ENCODE results near the gene CD164.

The CD164 gene

GRCh38 chr6:109363753-109364152 lies 18.5 kb downstream of the CD164 start:
- no peak for DNase-seq
- Mint-ChIP-seq H3K4me1 (ENCODE audit: low read depth) (peaks cover 37% of the 10 kb centered on the region), H3K4me3 (no peak overlapping the region), H3K27me3 (no peaks in the 10 kb centered on the region), H3K27ac (peak overlapping the region; percentile 10), H3K36me3 (ENCODE audit: low read depth) (peaks cover 95% of the 10 kb centered on the region), H3K9me3 (no peaks in the 10 kb centered on the region)

DNA sequence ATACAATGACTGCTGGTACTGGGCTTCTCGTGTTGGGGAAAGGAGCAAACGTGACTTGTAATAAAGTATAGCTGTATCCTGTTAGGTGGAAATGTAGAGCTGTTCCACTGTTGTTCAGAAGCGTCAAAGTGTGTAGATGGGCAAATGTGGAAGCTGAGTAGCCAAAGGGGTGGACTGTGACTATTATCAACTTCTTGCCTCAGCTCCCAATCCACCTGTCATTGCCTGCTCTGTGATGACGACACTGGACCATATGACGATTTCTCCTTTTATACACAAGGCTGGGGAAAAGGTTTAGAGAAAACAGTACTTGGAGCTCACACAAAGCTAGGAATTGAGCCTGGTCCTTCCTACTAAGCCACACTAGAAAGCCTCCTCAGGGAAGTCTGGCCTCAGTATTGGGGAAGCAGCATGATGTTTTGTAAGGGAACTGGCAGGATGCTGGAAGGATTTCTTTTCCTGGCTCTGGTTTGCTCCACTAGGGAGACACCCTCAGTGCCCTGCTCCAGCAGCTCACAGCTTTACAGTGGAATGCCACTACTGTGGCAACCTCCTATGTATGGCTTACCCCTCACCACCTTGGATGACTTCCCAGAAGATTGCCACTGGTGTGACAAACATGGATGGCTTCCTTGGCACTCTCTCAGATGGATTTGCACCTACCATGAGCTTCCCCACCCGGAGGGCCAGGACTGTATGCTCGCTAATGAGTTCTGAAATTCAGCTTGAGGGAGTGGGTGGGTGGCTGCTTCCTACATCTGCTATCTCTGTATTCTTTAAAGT lies 20.0 kb downstream of the CD164 start:
- H3K27me3 Mint-ChIP-seq, result no peaks in the 10 kb centered on the region
- peaks cover 96% of the 10 kb centered on the region for H3K36me3 Mint-ChIP-seq (ENCODE audit: low read depth)
- H3K4me3 Mint-ChIP-seq, result no peak overlapping the region
- peak overlapping the region; percentile 5 for H3K27ac Mint-ChIP-seq
- H3K4me1 Mint-ChIP-seq (ENCODE audit: low read depth), result peaks cover 35% of the 10 kb centered on the region
- no peaks in the 10 kb centered on the region for H3K9me3 Mint-ChIP-seq
- DNase-seq, result no peak

GRCh38 chr6:109360791-109361190 lies 21.5 kb downstream of the CD164 start:
- no peak overlapping the region for H3K4me3 Mint-ChIP-seq
- DNase-seq, result no peak
- no peaks in the 10 kb centered on the region for H3K9me3 Mint-ChIP-seq
- no peaks in the 10 kb centered on the region for H3K27me3 Mint-ChIP-seq
- H3K36me3 Mint-ChIP-seq (ENCODE audit: low read depth), result peaks cover 96% of the 10 kb centered on the region
- H3K27ac Mint-ChIP-seq, result peak overlapping the region; percentile 24
- peaks cover 30% of the 10 kb centered on the region for H3K4me1 Mint-ChIP-seq (ENCODE audit: low read depth)

DNA sequence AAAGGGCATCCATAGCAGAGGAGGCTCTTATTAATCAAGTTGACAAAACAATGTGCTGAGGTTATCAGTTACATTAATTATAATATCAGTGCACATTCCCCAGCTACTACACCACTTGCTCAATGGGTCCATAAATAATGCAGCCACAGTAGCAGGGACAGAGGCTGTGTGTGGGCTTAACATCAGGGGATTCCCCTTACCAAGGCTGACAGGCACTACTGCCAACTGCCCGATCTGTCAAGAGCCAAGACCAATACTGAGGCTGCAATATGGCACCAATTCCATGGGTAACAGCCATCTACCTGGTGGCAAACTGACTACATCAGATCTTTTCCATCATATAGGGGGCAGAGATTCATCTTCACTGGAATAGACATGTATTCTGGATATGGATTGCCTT lies 22.0 kb downstream of the CD164 start:
- H3K27me3 Mint-ChIP-seq, result no peaks in the 10 kb centered on the region
- DNase-seq, result no peak
- H3K4me3 Mint-ChIP-seq, result no peak overlapping the region
- no peaks in the 10 kb centered on the region for H3K9me3 Mint-ChIP-seq
- peaks cover 96% of the 10 kb centered on the region for H3K36me3 Mint-ChIP-seq (ENCODE audit: low read depth)
- peaks cover 30% of the 10 kb centered on the region for H3K4me1 Mint-ChIP-seq (ENCODE audit: low read depth)
- peak overlapping the region; percentile 41 for H3K27ac Mint-ChIP-seq

DNA sequence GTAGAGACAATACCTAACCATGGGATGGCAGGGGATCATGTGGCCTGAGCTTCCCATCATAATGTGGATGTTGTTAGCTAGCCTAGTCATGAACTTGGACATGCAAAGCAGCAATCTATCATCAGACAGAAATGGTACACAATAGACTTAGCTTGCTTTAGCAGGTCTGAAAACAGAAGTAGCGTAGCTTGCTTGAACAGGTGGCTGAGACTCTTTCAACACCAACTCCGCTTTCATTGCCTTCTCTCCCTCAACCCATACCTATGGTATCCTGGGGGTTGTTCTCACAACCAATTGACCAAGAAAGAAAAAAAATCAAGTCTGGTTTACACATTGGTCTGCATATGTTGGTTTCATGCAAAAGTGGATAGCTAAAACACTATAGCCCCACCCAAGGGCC lies 23.0 kb downstream of the CD164 start:
- Mint-ChIP-seq H3K27ac (no peak overlapping the region), H3K36me3 (ENCODE audit: low read depth) (peaks cover 96% of the 10 kb centered on the region), H3K27me3 (no peaks in the 10 kb centered on the region), H3K4me1 (ENCODE audit: low read depth) (peaks cover 24% of the 10 kb centered on the region), H3K4me3 (no peak overlapping the region), H3K9me3 (no peaks in the 10 kb centered on the region)
- DNase-seq, result no peak

DNA sequence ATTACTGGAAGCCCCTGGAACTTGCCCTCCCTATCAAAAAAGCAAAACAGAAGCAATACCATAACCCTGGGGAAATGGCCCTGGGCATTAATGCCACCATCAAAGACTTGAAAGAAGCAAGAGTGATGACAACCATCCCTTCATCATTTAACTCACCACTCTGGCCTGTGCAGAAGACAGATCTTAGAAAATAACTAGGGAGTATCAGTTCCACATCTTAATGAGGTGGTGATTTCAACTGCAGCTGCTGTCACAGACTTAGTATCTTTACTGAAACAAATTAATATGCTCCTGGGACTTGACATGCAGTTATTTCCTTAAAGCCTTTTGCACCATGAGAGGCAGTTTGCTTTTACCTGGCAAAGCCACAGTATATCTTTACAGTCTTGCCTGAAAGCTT lies 24.1 kb downstream of the CD164 start:
- Mint-ChIP-seq H3K4me1 (ENCODE audit: low read depth) (peaks cover 16% of the 10 kb centered on the region), H3K27me3 (no peaks in the 10 kb centered on the region), H3K36me3 (ENCODE audit: low read depth) (peaks cover 94% of the 10 kb centered on the region), H3K4me3 (no peak overlapping the region), H3K9me3 (no peaks in the 10 kb centered on the region), H3K27ac (no peak overlapping the region)
- DNase-seq, result no peak

GRCh38 chr6:109356237-109356636 lies 26.0 kb downstream of the CD164 start:
- peaks cover 8% of the 10 kb centered on the region for H3K4me1 Mint-ChIP-seq (ENCODE audit: low read depth)
- no peaks in the 10 kb centered on the region for H3K9me3 Mint-ChIP-seq
- H3K36me3 Mint-ChIP-seq (ENCODE audit: low read depth), result peaks cover 97% of the 10 kb centered on the region
- DNase-seq, result no peak
- no peak overlapping the region for H3K27ac Mint-ChIP-seq
- no peaks in the 10 kb centered on the region for H3K27me3 Mint-ChIP-seq
- H3K4me3 Mint-ChIP-seq, result no peak overlapping the region

DNA sequence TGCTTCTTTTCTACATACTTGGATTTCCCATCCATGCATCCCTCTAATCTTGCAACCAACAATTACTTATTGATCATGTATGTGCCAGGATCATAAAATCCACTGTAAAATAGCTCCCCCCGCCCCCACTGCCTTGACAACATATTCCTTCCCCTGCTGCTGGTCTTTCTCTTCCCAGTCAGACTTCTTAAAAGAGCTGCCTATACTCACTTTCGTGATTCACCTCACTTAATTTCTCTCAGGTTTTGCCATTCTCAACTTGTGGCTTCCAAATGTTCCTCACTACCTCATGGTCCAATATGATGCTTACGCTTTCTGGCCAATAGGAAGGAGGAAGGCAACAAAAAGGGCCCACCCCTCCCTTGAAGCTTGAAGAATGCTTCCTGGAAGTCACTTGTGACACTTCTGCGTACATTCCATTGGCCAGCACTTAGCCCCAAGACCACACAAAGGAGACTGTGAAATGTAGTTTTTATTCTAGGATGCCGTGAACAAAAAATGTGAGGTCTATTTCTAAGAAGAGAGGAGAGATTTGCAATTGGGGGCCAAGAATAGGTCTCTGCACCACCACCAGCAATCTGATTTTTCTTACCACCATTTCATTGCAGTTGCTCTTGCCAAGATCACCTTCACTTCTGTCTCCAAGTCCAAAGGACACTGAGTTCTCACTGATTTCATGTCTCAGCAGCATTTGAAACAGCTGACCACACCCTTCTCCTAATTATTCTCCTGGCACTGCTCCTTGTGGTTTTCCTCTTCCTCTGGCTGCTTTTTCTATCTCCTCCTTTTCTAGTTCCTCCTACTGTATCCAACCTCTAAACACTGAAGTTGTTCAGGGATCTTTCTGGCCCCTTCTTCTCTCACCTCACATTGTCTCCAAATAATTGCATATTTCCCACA lies 30.8 kb downstream of the CD164 start:
- no peaks in the 10 kb centered on the region for H3K9me3 Mint-ChIP-seq
- no peak overlapping the region for H3K27ac Mint-ChIP-seq
- H3K36me3 Mint-ChIP-seq (ENCODE audit: low read depth), result peaks cover 55% of the 10 kb centered on the region
- DNase-seq, result no peak
- H3K4me1 Mint-ChIP-seq (ENCODE audit: low read depth), result no peaks in the 10 kb centered on the region
- no peak overlapping the region for H3K4me3 Mint-ChIP-seq
- H3K27me3 Mint-ChIP-seq, result no peaks in the 10 kb centered on the region

DNA sequence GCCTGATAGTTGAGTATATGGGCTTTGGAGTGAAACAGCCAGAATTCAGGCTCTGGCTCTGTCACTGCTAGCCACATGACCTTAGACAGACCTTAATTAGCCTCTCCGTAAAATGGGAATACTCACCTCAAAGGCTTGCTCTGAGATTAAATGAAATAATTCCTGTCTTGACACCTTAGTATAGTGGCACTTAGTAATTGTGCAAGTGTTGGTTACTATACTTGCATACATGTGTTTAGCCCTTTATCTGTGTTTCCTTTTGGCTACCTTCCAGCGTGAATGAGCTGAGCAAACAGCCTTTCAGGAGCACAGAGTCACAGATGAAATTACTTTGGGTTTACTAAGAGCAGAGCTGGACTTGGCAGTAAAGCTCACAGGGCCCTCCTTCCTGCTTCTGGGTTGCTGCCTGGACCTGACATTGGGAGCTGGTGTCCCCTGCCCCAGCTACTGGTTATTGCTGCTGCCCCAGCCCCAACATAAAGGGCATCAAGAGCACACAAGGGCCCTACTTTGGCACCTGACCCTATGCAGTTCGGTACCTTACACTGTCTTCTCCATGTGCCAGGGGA lies 32.8 kb downstream of the CD164 start:
- Mint-ChIP-seq H3K27me3 (no peaks in the 10 kb centered on the region), H3K4me1 (ENCODE audit: low read depth) (peaks cover 3% of the 10 kb centered on the region)
- DNase-seq, result no peak

DNA sequence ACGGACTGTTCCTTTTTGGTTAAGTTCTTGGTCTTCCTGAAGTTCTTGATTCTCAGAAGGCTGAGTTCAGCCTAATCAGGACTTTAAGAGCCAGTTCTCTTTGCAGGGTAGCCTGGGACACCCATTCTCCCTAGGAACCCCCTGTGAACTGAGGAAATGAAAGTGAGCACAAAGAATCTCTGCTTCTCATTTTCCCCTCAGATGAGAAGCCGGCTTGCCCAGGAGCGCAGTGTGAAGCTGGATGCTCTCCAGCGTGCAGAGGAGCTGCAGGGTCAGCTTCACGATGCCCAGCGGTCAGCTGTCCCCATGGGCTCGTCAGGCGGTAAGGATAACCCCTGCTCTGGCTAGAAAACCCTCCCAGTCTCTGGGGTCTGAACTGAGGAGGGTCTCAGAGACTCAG lies 34.0 kb downstream of the CD164 start:
- Mint-ChIP-seq H3K9me3 (no peaks in the 10 kb centered on the region), H3K4me3 (no peak overlapping the region), H3K27me3 (no peaks in the 10 kb centered on the region), H3K27ac (no peak overlapping the region), H3K36me3 (ENCODE audit: low read depth) (peaks cover 25% of the 10 kb centered on the region), H3K4me1 (ENCODE audit: low read depth) (peaks cover 3% of the 10 kb centered on the region)
- DNase-seq, result no peak

More for the DNA sequence above, 32.8 kb downstream of the CD164 start:
- Mint-ChIP-seq H3K36me3 (ENCODE audit: low read depth) (peaks cover 37% of the 10 kb centered on the region), H3K27ac (no peak overlapping the region), H3K4me3 (no peak overlapping the region), H3K9me3 (no peaks in the 10 kb centered on the region)

- Mint-ChIP-seq H3K27ac (no peak overlapping the region), H3K4me1 (ENCODE audit: low read depth) (peaks cover 3% of the 10 kb centered on the region), H3K9me3 (no peaks in the 10 kb centered on the region), H3K4me3 (no peak overlapping the region), H3K36me3 (ENCODE audit: low read depth) (peaks cover 21% of the 10 kb centered on the region), H3K27me3 (no peaks in the 10 kb centered on the region)
- no peak for DNase-seq
These were observed 34.5 kb downstream of the CD164 start for GRCh38 chr6:109347779-109348178.

- no peak overlapping the region for H3K27ac Mint-ChIP-seq
- peaks cover 3% of the 10 kb centered on the region for H3K4me1 Mint-ChIP-seq (ENCODE audit: low read depth)
- no peak for DNase-seq
- no peak overlapping the region for H3K4me3 Mint-ChIP-seq
- peaks cover 8% of the 10 kb centered on the region for H3K36me3 Mint-ChIP-seq (ENCODE audit: low read depth)
- no peaks in the 10 kb centered on the region for H3K27me3 Mint-ChIP-seq
- no peaks in the 10 kb centered on the region for H3K9me3 Mint-ChIP-seq
These were observed 36.3 kb downstream of the CD164 start for GRCh38 chr6:109345986-109346385.

DNA sequence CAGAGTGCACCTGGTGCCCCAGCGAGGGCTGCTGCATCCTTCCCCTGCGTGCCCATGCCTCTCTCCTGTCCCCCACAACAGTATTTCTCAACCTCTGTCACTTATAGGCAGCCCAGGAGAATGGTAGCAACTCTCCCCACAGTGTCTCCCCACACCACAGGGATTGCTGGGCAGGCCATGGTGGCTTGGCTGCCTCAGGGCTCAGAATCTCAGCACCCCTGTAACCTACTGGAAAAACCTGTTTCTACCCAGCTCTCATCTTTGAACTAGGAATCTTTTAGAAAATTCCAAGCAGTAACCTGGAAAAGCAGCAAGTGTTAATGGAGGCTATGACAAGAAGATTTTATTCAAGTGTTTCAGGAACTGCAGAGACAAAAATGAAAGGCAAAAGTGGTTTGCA lies 38.0 kb downstream of the CD164 start:
- no peak for DNase-seq
- Mint-ChIP-seq H3K27ac (no peak overlapping the region), H3K4me1 (ENCODE audit: low read depth) (peaks cover 3% of the 10 kb centered on the region), H3K4me3 (no peak overlapping the region), H3K36me3 (ENCODE audit: low read depth) (peaks cover 7% of the 10 kb centered on the region), H3K27me3 (no peaks in the 10 kb centered on the region), H3K9me3 (no peaks in the 10 kb centered on the region)

- no peak overlapping the region for H3K4me3 Mint-ChIP-seq
- no peak for DNase-seq
- H3K4me1 Mint-ChIP-seq (ENCODE audit: low read depth), result peaks cover 3% of the 10 kb centered on the region
- H3K27ac Mint-ChIP-seq, result no peak overlapping the region
- H3K36me3 Mint-ChIP-seq (ENCODE audit: low read depth), result peaks cover 7% of the 10 kb centered on the region
- no peaks in the 10 kb centered on the region for H3K27me3 Mint-ChIP-seq
- no peaks in the 10 kb centered on the region for H3K9me3 Mint-ChIP-seq
These were observed 38.7 kb downstream of the CD164 start for GRCh38 chr6:109343518-109343917.

GRCh38 chr6:109342911-109343310 lies 39.4 kb downstream of the CD164 start:
- no peak overlapping the region for H3K27ac Mint-ChIP-seq
- H3K4me1 Mint-ChIP-seq (ENCODE audit: low read depth), result peaks cover 3% of the 10 kb centered on the region
- no peaks in the 10 kb centered on the region for H3K27me3 Mint-ChIP-seq
- H3K9me3 Mint-ChIP-seq, result no peaks in the 10 kb centered on the region
- H3K36me3 Mint-ChIP-seq (ENCODE audit: low read depth), result peaks cover 7% of the 10 kb centered on the region
- no peak overlapping the region for H3K4me3 Mint-ChIP-seq
- no peak for DNase-seq

Measured in activated T-cell treated with anti-CD3 and anti-CD28 coated beads, Interleukin-2, amount 50 U/mL, for 24 hours (primary cell).